GM12878 (cell line): Measurements from ENCODE around the gene SEMA5B. TPM values are rescaled to one million over a fixed set of nuclear protein-coding genes. Genes with fewer than 3 reads are reported as not detected.

Experiments used
- ATAC-seq: fragments of 200-7000 bp; cut with Tn5 transposase; 3 replicates; pipeline ENCODE4 v1.9.1; 2020; ENCODE audit warnings: mild to moderate bottlenecking, moderate library complexity
- BruUV-seq: library from RNA; stranded (reverse); fragments of 400-500 nt; replicated peaks from 2 replicates; lab custom pipeline; 2021; lab: Mats Ljungman, UMichigan
- CTCF ChIA-PET: fragments of 300-600 bp; sonication (Branson Sonifier 250); formaldehyde crosslinking; extraction: SDS; loops from one replicate; lab custom pipeline; 2021; ENCODE audit warnings: inconsistent platforms; lab: Yijun Ruan, JAX
- POLR2A ChIA-PET: fragments of 350-600 bp; formaldehyde crosslinking; extraction: SDS; loops from one replicate; lab custom pipeline; 2021; ENCODE audit warnings: inconsistent platforms; lab: Charles Lee
- RAD21 ChIA-PET: fragments of 300-600 bp; sonication (Branson Sonifier 250); formaldehyde crosslinking; loops from one replicate; lab custom pipeline; 2023; ENCODE audit warnings: antibody characterized with exemption; ENCODE audit not compliant: unreplicated experiment; lab: Charles Lee
- SMC1A ChIA-PET: fragments of 300-600 bp; sonication (Branson Sonifier 250); formaldehyde crosslinking; loops from one replicate; lab custom pipeline; 2023; ENCODE audit not compliant: unreplicated experiment, uncharacterized antibody; lab: Charles Lee
- DNase-seq: peaks from one replicate; pipeline ENCODE4 v3.0.0-alpha.2; 2011; ENCODE audit warnings: low read depth, low spot score
- FAIRE-seq: peaks from 3 replicates; lab custom pipeline; 2011; peaks lifted over from hg19 to GRCh38; lab: Jason Lieb, UNC
- H2AFZ ChIP-seq: 2 replicates; pipeline ENCODE4 v1.6.0; 2011; ENCODE audit warnings: low read depth, low read length, control low read depth; ENCODE audit not compliant: control insufficient read depth
- H3K27ac ChIP-seq: 2 replicates; pipeline ENCODE4 v1.5.1; 2011; ENCODE audit warnings: control low read depth; ENCODE audit not compliant: control insufficient read depth, insufficient read depth
- H3K27me3 ChIP-seq, 2 experiments: replicated peaks in 1 of 2; 2 replicates each; pipeline versions ENCODE4 v1.6.0 to v1.6.1; 2011; ENCODE audit warnings: low read length in 1 of 2; ENCODE audit not compliant: control insufficient read depth in 2 of 2, insufficient read depth in 2 of 2
- H3K36me3 ChIP-seq, 2 experiments: 2 replicates each; pipeline ENCODE4 v1.5.1; 2011; ENCODE audit warnings: low read length in 1 of 2; ENCODE audit not compliant: control insufficient read depth in 2 of 2, insufficient read depth in 2 of 2
- H3K4me1 ChIP-seq: 2 replicates; pipeline ENCODE4 v1.6.1; 2011; ENCODE audit warnings: mild to moderate bottlenecking, low read length, moderate library complexity, mixed read lengths; ENCODE audit not compliant: control insufficient read depth, insufficient read depth
- H3K4me2 ChIP-seq: 2 replicates; pipeline ENCODE4 v1.6.0; 2011; ENCODE audit warnings: control low read depth; ENCODE audit not compliant: control insufficient read depth, insufficient read depth
- H3K4me3 ChIP-seq: fragments of 200-600 bp; sonication (generic); 2 replicates; pipeline ENCODE4 v1.5.1; 2016
- H3K79me2 ChIP-seq: 2 replicates; pipeline ENCODE4 v1.6.0; 2011; ENCODE audit warnings: low read length; ENCODE audit not compliant: control insufficient read depth, insufficient read depth
- H3K9ac ChIP-seq: 2 replicates; pipeline ENCODE4 v1.8.0; 2011; ENCODE audit warnings: low read length, control low read depth, mixed read lengths; ENCODE audit not compliant: control insufficient read depth, insufficient read depth
- H3K9me3 ChIP-seq: replicated peaks from 3 replicates; pipeline ENCODE4 v1.5.1; 2011; ENCODE audit warnings: mild to moderate bottlenecking, low read length; ENCODE audit not compliant: control insufficient read depth, insufficient read depth
- H4K20me1 ChIP-seq: 2 replicates; pipeline ENCODE4 v1.6.0; 2011; ENCODE audit not compliant: control insufficient read depth, insufficient read depth
- CREB1 ChIP-seq: IDR thresholded peaks from 2 replicates; pipeline ENCODE4 v1.6.1; 2012; ENCODE audit warnings: low read depth, mild to moderate bottlenecking, inconsistent platforms
- ESRRA ChIP-seq: IDR thresholded peaks from 2 replicates; pipeline ENCODE4 v1.6.1; 2012; ENCODE audit warnings: mild to moderate bottlenecking, low read length, improper control_type of control experiment
- MYB ChIP-seq: fragments of 150-350 bp; IDR thresholded peaks from 2 replicates; pipeline ENCODE4 v1.6.1; 2014; ENCODE audit warnings: mild to moderate bottlenecking, low read depth, low read length, borderline replicate concordance
- RAD51 ChIP-seq: fragments of 450-650 bp; IDR thresholded peaks from 2 replicates; pipeline ENCODE4 v1.6.1; 2016; ENCODE audit warnings: moderate library complexity, mild to moderate bottlenecking, inconsistent platforms
- SMAD5 ChIP-seq: IDR thresholded peaks from 2 replicates; pipeline ENCODE4 v1.6.1; 2016; ENCODE audit warnings: antibody characterized with exemption, low read depth
- SREBF2 ChIP-seq: IDR thresholded peaks from 2 replicates; pipeline ENCODE4 v1.6.1; 2012; ENCODE audit warnings: mild to moderate bottlenecking, low read length
- STAT1 ChIP-seq: fragments of 450-650 bp; conservative IDR thresholded peaks from 2 replicates; pipeline ENCODE4 v1.6.1; 2014; ENCODE audit warnings: antibody characterized with exemption, mild to moderate bottlenecking
- SUPT20H ChIP-seq: IDR thresholded peaks from 2 replicates; pipeline ENCODE4 v1.6.1; 2011; ENCODE audit warnings: low read depth, mild to moderate bottlenecking, low read length, moderate library complexity, borderline replicate concordance; ENCODE audit not compliant: control insufficient read depth
- YBX1 ChIP-seq: fragments of 450-650 bp; IDR thresholded peaks from 2 replicates; pipeline ENCODE4 v1.6.1; 2016; ENCODE audit warnings: antibody characterized with exemption
- ZBED1 ChIP-seq: IDR thresholded peaks from 2 replicates; pipeline ENCODE4 v1.6.1; 2016; ENCODE audit warnings: borderline replicate concordance
- WGBS: methylation state at CpG from one replicate; pipeline ENCODE4 v1.1.6; 2016; ENCODE audit warnings: low lambda C conversion rate; ENCODE audit not compliant: insufficient replicate concordance, insufficient coverage; ENCODE audit errors: missing lambda C conversion rate; 5-methylcytosine and 5-hydroxymethylcytosine counted together
- in situ Hi-C: fragments of 300-500 bp; cut with MboI; formaldehyde crosslinking; loops from 9 replicates; pipeline ENCODE4 v1.14.3; 2018; ENCODE audit warnings: mixed read lengths
- intact Hi-C: fragments of 100-400 bp; cut with micrococcal nuclease; formaldehyde crosslinking; loops from one replicate; pipeline ENCODE4 v1.14.2; 2022; ENCODE audit not compliant: unreplicated experiment
- polyA plus RNA-seq, 11 experiments: library from polyadenylated mRNA; depleted of rRNA in 4 of 11; unstranded in 6 of 11; stranded (reverse) in 5 of 11; fragments of >200 nt; fragmentation: Nextera tagmentation in 4 of 11; fragmentation: Illumina TruSeq in 1 of 11; extraction: Ambion mirVana in 4 of 11; extraction: Trizol in 1 of 11; gene quantifications; 1 replicate in 1 of 11; 2 replicates in 10 of 11; pipeline versions ENCODE4 v1.2.1 to v1.2.3, GENCODE V29; 2011 to 2016; ENCODE audit warnings: inconsistent platforms in 2 of 11, missing spikeins in 2 of 11, low read depth in 1 of 11
- total RNA-seq, 4 experiments: library from RNA; depleted of rRNA in 3 of 4; stranded (reverse); fragments of >200 nt in 3 of 4; fragmentation: Illumina TruSeq in 1 of 4; extraction: Trizol in 1 of 4; gene quantifications; 2 replicates each; pipeline versions ENCODE4 v1.2.1 to v1.2.3, GENCODE V29; 2013 to 2021
- TF ChIP-seq, protein P1 (sequence below): fragments of 450-650 bp; IDR thresholded peaks from 2 replicates; pipeline ENCODE4 v1.6.1; 2018; ENCODE audit warnings: borderline replicate concordance, mild to moderate bottlenecking; ENCODE audit not compliant: partially characterized antibody
- TF ChIP-seq, protein P2 (sequence below): IDR thresholded peaks from 2 replicates; pipeline ENCODE4 v1.6.1; 2012; ENCODE audit warnings: low read depth, low read length, improper control_type of control experiment

Gene SEMA5B
- total and polyA plus RNA-seq, 10 of the 15 experiments (the other 5 are each of a cell fraction or from before 2014, with no cell fraction given) = 0.05 TPM; not detected in 9

DNA sequence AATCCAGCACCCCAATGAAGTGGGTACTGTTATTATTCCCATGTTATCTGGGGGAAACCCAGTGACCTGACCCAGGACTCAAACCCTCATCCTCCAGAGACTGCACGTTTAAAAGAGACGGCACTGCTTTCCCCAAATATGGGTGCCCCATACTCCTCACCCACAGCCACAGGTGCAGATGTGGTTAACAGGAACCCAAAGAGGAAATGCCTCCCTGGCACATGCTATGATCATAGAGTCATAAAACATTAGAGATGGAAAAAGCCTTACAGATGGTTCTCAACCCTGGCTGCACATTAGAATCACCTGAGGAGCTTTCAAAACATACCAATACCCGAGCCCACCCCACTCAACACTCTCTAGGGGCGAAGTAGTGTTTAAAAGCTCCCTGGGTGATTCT is 111.5 kb downstream of the SEMA5B start:
- Histone ChIP-seq H3K9ac (no peak overlapping the region), H3K4me1 (peaks cover 2% of the 10 kb centered on the region; the same call in 1 of the 2 replicates), H3K36me3 (no peaks in the 10 kb centered on the region), H3K4me3 (no peak overlapping the region), H2AFZ (no peak overlapping the region), H3K79me2 (no peaks in the 10 kb centered on the region), H4K20me1 (no peaks in the 10 kb centered on the region), H3K27me3 (peaks cover 0 to 2% of the 10 kb centered on the region in 2 experiments; a peak in 3 of 4 replicates), H3K27ac (no peak overlapping the region), H3K4me2 (no peak overlapping the region), H3K9me3 (no peaks in the 10 kb centered on the region)
- BruUV-seq = no TSS peak
- no peak for DNase-seq
- RAD21 ChIA-PET = no interaction called here
- intact Hi-C loops (no loop called here), in situ Hi-C loops (no loop called here)
- no peak for FAIRE-seq
- ATAC-seq = peak; percentile 16; the same call in 2 of the 3 replicates
- SMC1A ChIA-PET = interaction anchor here (0.5 to 1.3 kb wide), 2 partner anchors 207 to 462 kb away, joined by 3 read pairs; no protein-coding TSS in a partner anchor
- no peak for TF ChIP-seq CREB1
- TF ChIP-seq MYB = no peak
- TF ChIP-seq ZBED1 = no peak
- no peak for TF ChIP-seq YBX1
- TF ChIP-seq ESRRA = no peak
- no peak for TF ChIP-seq RAD51
- no peak for TF ChIP-seq SUPT20H
- 0% methylated on average over 4 of the region's 4 CpGs for WGBS
- POLR2A ChIA-PET = interaction anchor here (0.6 kb wide), 1 partner anchor 312 kb away, joined by 9 read pairs; no protein-coding TSS in a partner anchor
- CTCF ChIA-PET = no interaction called here

DNA sequence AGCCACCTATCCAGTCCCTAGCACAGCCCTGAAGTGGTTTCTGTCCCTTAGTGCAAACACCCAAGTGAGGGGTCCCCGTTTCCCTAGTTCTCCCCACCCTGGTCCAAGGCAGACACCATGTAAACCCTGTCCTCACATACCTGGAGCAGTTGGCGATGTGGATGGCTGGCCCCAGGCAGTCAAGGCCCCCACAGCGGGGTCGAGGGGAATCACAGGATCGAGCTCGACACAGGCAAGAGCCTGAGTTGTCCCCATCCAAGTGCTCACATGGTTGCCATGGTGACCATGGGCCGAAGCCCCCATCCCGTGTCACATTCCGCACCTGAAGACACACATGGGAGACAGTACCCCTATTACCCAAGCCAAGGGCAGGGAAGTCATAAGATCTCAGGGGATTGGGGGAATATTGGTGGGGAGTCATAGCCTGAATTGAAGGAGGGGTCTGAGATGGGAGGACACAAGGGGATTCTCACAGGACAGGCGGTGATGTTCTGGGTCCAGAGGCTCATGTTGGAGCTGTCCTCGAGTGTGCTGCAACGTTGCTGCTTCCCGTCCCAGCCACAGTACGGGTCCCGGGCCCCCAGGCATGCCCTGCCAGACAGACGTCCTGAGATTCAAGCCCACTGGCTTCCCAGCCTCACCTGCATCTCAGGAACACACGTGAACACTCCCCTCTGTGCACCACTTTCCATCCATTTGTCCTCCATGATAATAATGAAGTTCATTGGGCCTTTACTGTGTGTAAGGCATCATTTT is 112.1 kb downstream of the SEMA5B start:
- Histone ChIP-seq H2AFZ (no peak overlapping the region), H3K27ac (no peak overlapping the region), H3K9ac (no peak overlapping the region), H3K4me3 (no peak overlapping the region), H4K20me1 (no peaks in the 10 kb centered on the region), H3K9me3 (no peaks in the 10 kb centered on the region), H3K27me3 (peaks cover 0 to 2% of the 10 kb centered on the region in 2 experiments; a peak in 2 of 4 replicates), H3K4me2 (no peak overlapping the region), H3K36me3 (no peaks in the 10 kb centered on the region), H3K79me2 (no peaks in the 10 kb centered on the region), H3K4me1 (peaks cover 2% of the 10 kb centered on the region; the same call in 1 of the 2 replicates)
- ChIA-PET SMC1A (interaction anchor here (1.3 kb wide), 1 partner anchor 461 kb away, joined by 3 read pairs; no protein-coding TSS in a partner anchor), CTCF (no interaction called here), POLR2A (interaction anchor here (0.6 kb wide), 1 partner anchor 313 kb away, joined by 9 read pairs; no protein-coding TSS in a partner anchor), RAD21 (no interaction called here)
- intact Hi-C loops = no loop called here
- BruUV-seq = no TSS peak
- FAIRE-seq (no peak), ATAC-seq (no peak), DNase-seq (no peak)
- in situ Hi-C loops = no loop called here
- 67% methylated on average over 15 of the region's 17 CpGs for WGBS
- TF ChIP-seq STAT1 (no peak), SMAD5 (no peak), SREBF2 (no peak)
- TF ChIP-seq, protein P1, sequence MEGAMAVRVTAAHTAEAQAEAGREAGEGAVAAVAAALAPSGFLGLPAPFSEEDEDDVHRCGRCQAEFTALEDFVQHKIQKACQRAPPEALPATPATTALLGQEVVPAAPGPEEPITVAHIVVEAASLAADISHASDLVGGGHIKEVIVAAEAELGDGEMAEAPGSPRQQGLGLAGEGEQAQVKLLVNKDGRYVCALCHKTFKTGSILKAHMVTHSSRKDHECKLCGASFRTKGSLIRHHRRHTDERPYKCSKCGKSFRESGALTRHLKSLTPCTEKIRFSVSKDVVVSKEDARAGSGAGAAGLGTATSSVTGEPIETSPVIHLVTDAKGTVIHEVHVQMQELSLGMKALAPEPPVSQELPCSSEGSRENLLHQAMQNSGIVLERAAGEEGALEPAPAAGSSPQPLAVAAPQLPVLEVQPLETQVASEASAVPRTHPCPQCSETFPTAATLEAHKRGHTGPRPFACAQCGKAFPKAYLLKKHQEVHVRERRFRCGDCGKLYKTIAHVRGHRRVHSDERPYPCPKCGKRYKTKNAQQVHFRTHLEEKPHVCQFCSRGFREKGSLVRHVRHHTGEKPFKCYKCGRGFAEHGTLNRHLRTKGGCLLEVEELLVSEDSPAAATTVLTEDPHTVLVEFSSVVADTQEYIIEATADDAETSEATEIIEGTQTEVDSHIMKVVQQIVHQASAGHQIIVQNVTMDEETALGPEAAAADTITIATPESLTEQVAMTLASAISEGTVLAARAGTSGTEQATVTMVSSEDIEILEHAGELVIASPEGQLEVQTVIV = no peak
- TF ChIP-seq, protein P2, sequence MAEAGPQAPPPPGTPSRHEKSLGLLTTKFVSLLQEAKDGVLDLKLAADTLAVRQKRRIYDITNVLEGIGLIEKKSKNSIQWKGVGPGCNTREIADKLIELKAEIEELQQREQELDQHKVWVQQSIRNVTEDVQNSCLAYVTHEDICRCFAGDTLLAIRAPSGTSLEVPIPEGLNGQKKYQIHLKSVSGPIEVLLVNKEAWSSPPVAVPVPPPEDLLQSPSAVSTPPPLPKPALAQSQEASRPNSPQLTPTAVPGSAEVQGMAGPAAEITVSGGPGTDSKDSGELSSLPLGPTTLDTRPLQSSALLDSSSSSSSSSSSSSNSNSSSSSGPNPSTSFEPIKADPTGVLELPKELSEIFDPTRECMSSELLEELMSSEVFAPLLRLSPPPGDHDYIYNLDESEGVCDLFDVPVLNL = no peak
